Thyroid gland (tissue), 4 donors: ENCODE measurements around the gene TSSK3.

Source experiments
- CTCF ChIP-seq, 6 experiments: fragments of 200-600 bp in 3 of 6; fragments of 450-650 bp in 3 of 6; sonication (generic) in 3 of 6; IDR thresholded peaks; one replicate each; pipeline ENCODE4 v1.5.1; 2016 to 2019; ENCODE audit warnings: antibody characterized with exemption in 6 of 6, mild to moderate bottlenecking in 2 of 6, inconsistent platforms in 1 of 6, moderate library complexity in 1 of 6
- POLR2A ChIP-seq, 2 donors: fragments of 450-650 bp; IDR thresholded peaks; one replicate each; pipeline ENCODE4 v1.6.1; 2017; ENCODE audit warnings: antibody characterized with exemption in 2 of 2, mild to moderate bottlenecking in 2 of 2, moderate library complexity in 1 of 2

- TF ChIP-seq CTCF (IDR thresholded peaks at IDR 0.05) (peak; percentile 21 to 75 (median 66)), POLR2A (IDR thresholded peaks at IDR 0.05) (no peak)
Measured at GRCh38 chr1:32413507-32414185, 51.3 kb downstream of the TSSK3 start.
